HUDEP-2 (cell line): ENCODE data around the gene PRUNE2.
"Not testable (repeated sequence)": the region's sequence is repeated elsewhere in the genome, so short reads cannot be mapped to it uniquely, and the experiment has no call there.

Experiments used
- DNase-seq, 76 experiments: peaks; one replicate each; lab custom pipeline; 2025; ENCODE audit not compliant: unreplicated experiment in 76 of 76; lab: John Stamatoyannopoulos, UW

PRUNE2 gene

GRCh38 chr9:76868897-76869296 is 37.0 kb downstream of the PRUNE2 start:
- DNase-seq, result no peak

- no peak for DNase-seq
Measured at GRCh38 chr9:76866689-76867088, 39.2 kb downstream of the PRUNE2 start.

- no peak for DNase-seq
Measured at GRCh38 chr9:76863832-76864231, 42.1 kb downstream of the PRUNE2 start.

- peak in 18 of 76 experiments; percentile 1 to 88 (median 56) for DNase-seq
Measured at GRCh38 chr9:76859860-76860259, 46.1 kb downstream of the PRUNE2 start.

- DNase-seq, result not testable (repeated sequence)
Measured at GRCh38 chr9:76858248-76858647, 47.7 kb downstream of the PRUNE2 start.

GRCh38 chr9:76856016-76856415 is 49.9 kb downstream of the PRUNE2 start:
- DNase-seq, result no peak

GRCh38 chr9:76855015-76855414 is 50.9 kb downstream of the PRUNE2 start:
- DNase-seq, result no peak

- DNase-seq, result no peak
Measured at GRCh38 chr9:76852026-76852425, 53.9 kb downstream of the PRUNE2 start.

GRCh38 chr9:76846297-76846696 is 59.6 kb downstream of the PRUNE2 start:
- no peak for DNase-seq

- no peak for DNase-seq
Measured at GRCh38 chr9:76845254-76845653, 60.7 kb downstream of the PRUNE2 start.

GRCh38 chr9:76835571-76836283 is 70.2 kb downstream of the PRUNE2 start:
- DNase-seq, result peak in 3 of 76 experiments; percentile 29 to 32 (median 30)

- no peak for DNase-seq
Measured at GRCh38 chr9:76828447-76828846, 77.5 kb downstream of the PRUNE2 start.

- DNase-seq, result no peak
Measured at GRCh38 chr9:76827296-76828080, 78.4 kb downstream of the PRUNE2 start.

- no peak for DNase-seq
Measured at GRCh38 chr9:76820431-76820830, 85.5 kb downstream of the PRUNE2 start.

- DNase-seq, result peak in 36 of 76 experiments; percentile 0 to 86 (median 20)
Measured at GRCh38 chr9:76818271-76818670, 87.6 kb downstream of the PRUNE2 start.

GRCh38 chr9:76817489-76817888 is 88.4 kb downstream of the PRUNE2 start:
- DNase-seq, result peak in 1 of 76 experiments; percentile 29

- DNase-seq, result no peak
Measured at GRCh38 chr9:76812591-76812990, 93.3 kb downstream of the PRUNE2 start.

- DNase-seq, result peak in 34 of 76 experiments; percentile 1 to 69 (median 25)
Measured at GRCh38 chr9:76810377-76810957, 95.4 kb downstream of the PRUNE2 start.

GRCh38 chr9:76808636-76809035 is 97.3 kb downstream of the PRUNE2 start:
- DNase-seq, result no peak

GRCh38 chr9:76803762-76804161 is 102.2 kb downstream of the PRUNE2 start:
- no peak for DNase-seq

- no peak for DNase-seq
Measured at GRCh38 chr9:76803083-76803482, 102.8 kb downstream of the PRUNE2 start.

GRCh38 chr9:76800901-76801300 is 105.0 kb downstream of the PRUNE2 start:
- DNase-seq, result no peak
